Measurements from ENCODE around the gene ANXA10.

ANXA10 gene

GRCh38 chr4:168220893-168221292 is 128.6 kb downstream of the ANXA10 start:
- no peak overlapping the region for H3K4me3 Mint-ChIP-seq
- no peaks in the 10 kb centered on the region for H3K4me1 Mint-ChIP-seq
- H3K27me3 Mint-ChIP-seq, result no peaks in the 10 kb centered on the region
- no peak for ATAC-seq
- H3K9me3 Mint-ChIP-seq, result peaks cover 0 to 8% of the 10 kb centered on the region in 2 donors
- no peak overlapping the region for H3K27ac Mint-ChIP-seq
- DNase-seq, result no peak

DNA sequence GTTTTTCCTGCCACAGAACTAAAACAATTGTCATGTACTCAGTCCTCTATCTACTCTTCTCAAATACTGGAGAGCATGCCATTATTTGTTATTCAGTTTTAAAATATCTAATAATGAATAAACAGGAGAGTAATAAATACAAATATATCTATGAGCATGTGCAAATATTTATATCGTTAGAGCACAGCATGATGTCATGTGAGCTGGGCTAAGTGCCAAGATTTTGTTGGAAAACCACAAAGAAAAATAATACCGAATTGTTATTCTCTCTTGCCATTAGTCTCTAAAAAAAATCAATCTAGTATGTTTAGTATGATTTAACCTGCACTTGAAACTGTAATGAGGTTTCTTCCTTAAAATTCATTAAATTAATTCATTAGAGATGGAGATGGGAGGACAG is 129.0 kb downstream of the ANXA10 start:
- no peak overlapping the region for H3K4me3 Mint-ChIP-seq

More for the DNA sequence above, 129.0 kb downstream of the ANXA10 start:
- ATAC-seq (no peak), DNase-seq (no peak)
- H3K27me3 Mint-ChIP-seq, result no peaks in the 10 kb centered on the region
- H3K4me1 Mint-ChIP-seq, result no peaks in the 10 kb centered on the region
- H3K9me3 Mint-ChIP-seq, result peaks cover 0 to 8% of the 10 kb centered on the region in 2 donors
- peak overlapping the region in 1 of 2 donors; percentile 46 for H3K27ac Mint-ChIP-seq

Measured in stimulated activated naive CD8-positive, alpha-beta T cell treated with anti-CD3 and anti-CD28 coated beads, Interleukin-15, amount 100 ng/mL, for 72 hours (primary cell).